ENCODE results near the gene STARD10.

STARD10 gene

GRCh38 chr11:72793425-72794367 lies at the start of gene STARD10:
TSS of gene STARD10 (minus strand) at chr11:72794047. CDS start at chr11:72781181, 12,866 bp downstream.
- peak within 1 kb of the TSS; percentile 96 for H3K4me3 Mint-ChIP-seq
- no peaks in the 10 kb centered on the region for H3K36me3 Mint-ChIP-seq (ENCODE audit: low read depth)
- H3K27me3 Mint-ChIP-seq (ENCODE audit: low read depth) = no peaks in the 10 kb centered on the region
- H3K27ac Mint-ChIP-seq = peak within 1 kb of the TSS; percentile 100
- peaks cover 21% of the 10 kb centered on the region for H3K4me1 Mint-ChIP-seq (ENCODE audit: low read depth)
- no peaks in the 10 kb centered on the region for H3K9me3 Mint-ChIP-seq

- no peaks in the 10 kb centered on the region for H3K27me3 Mint-ChIP-seq (ENCODE audit: low read depth)
- H3K4me1 Mint-ChIP-seq (ENCODE audit: low read depth) = peaks cover 8% of the 10 kb centered on the region
- H3K4me3 Mint-ChIP-seq = no peak overlapping the region
- peaks cover 51% of the 10 kb centered on the region for H3K36me3 Mint-ChIP-seq (ENCODE audit: low read depth)
- H3K9me3 Mint-ChIP-seq = no peaks in the 10 kb centered on the region
- H3K27ac Mint-ChIP-seq = no peak overlapping the region
These were observed 48.9 kb upstream of the STARD10 start for GRCh38 chr11:72842653-72843330.

GRCh38 chr11:72842126-72842525 lies 48.3 kb upstream of the STARD10 start:
- Mint-ChIP-seq H3K27ac (no peak overlapping the region), H3K27me3 (ENCODE audit: low read depth) (no peaks in the 10 kb centered on the region), H3K36me3 (ENCODE audit: low read depth) (peaks cover 51% of the 10 kb centered on the region), H3K9me3 (no peaks in the 10 kb centered on the region), H3K4me3 (no peak overlapping the region), H3K4me1 (ENCODE audit: low read depth) (peaks cover 8% of the 10 kb centered on the region)

GRCh38 chr11:72841397-72841796 lies 47.5 kb upstream of the STARD10 start:
- Mint-ChIP-seq H3K4me3 (no peak overlapping the region), H3K27ac (no peak overlapping the region), H3K4me1 (ENCODE audit: low read depth) (peaks cover 8% of the 10 kb centered on the region), H3K36me3 (ENCODE audit: low read depth) (peaks cover 50% of the 10 kb centered on the region), H3K9me3 (no peaks in the 10 kb centered on the region), H3K27me3 (ENCODE audit: low read depth) (no peaks in the 10 kb centered on the region)

GRCh38 chr11:72840780-72841179 lies 46.9 kb upstream of the STARD10 start:
- peaks cover 11% of the 10 kb centered on the region for H3K4me1 Mint-ChIP-seq (ENCODE audit: low read depth)
- no peak overlapping the region for H3K27ac Mint-ChIP-seq
- no peaks in the 10 kb centered on the region for H3K9me3 Mint-ChIP-seq
- H3K4me3 Mint-ChIP-seq = no peak overlapping the region
- H3K27me3 Mint-ChIP-seq (ENCODE audit: low read depth) = no peaks in the 10 kb centered on the region
- H3K36me3 Mint-ChIP-seq (ENCODE audit: low read depth) = peaks cover 52% of the 10 kb centered on the region

GRCh38 chr11:72838691-72839305 lies 45.0 kb upstream of the STARD10 start:
- Mint-ChIP-seq H3K4me3 (no peak overlapping the region), H3K27ac (no peak overlapping the region), H3K9me3 (no peaks in the 10 kb centered on the region), H3K36me3 (ENCODE audit: low read depth) (peaks cover 51% of the 10 kb centered on the region), H3K27me3 (ENCODE audit: low read depth) (no peaks in the 10 kb centered on the region), H3K4me1 (ENCODE audit: low read depth) (peaks cover 24% of the 10 kb centered on the region)

- no peaks in the 10 kb centered on the region for H3K27me3 Mint-ChIP-seq (ENCODE audit: low read depth)
These were observed 42.3 kb upstream of the STARD10 start for GRCh38 chr11:72836111-72836510.

GRCh38 chr11:72834905-72835304 lies 41.1 kb upstream of the STARD10 start:
- Mint-ChIP-seq H3K27me3 (ENCODE audit: low read depth) (no peaks in the 10 kb centered on the region), H3K4me3 (no peak overlapping the region), H3K9me3 (no peaks in the 10 kb centered on the region), H3K36me3 (ENCODE audit: low read depth) (peaks cover 41% of the 10 kb centered on the region), H3K4me1 (ENCODE audit: low read depth) (peaks cover 29% of the 10 kb centered on the region), H3K27ac (peak overlapping the region; percentile 72)

More at GRCh38 chr11:72836111-72836510, 42.3 kb upstream of the STARD10 start:
- no peaks in the 10 kb centered on the region for H3K9me3 Mint-ChIP-seq
- peaks cover 43% of the 10 kb centered on the region for H3K36me3 Mint-ChIP-seq (ENCODE audit: low read depth)
- H3K27ac Mint-ChIP-seq = peak overlapping the region; percentile 31
- no peak overlapping the region for H3K4me3 Mint-ChIP-seq
- peaks cover 29% of the 10 kb centered on the region for H3K4me1 Mint-ChIP-seq (ENCODE audit: low read depth)

GRCh38 chr11:72833811-72834493 lies 40.1 kb upstream of the STARD10 start:
- no peaks in the 10 kb centered on the region for H3K27me3 Mint-ChIP-seq (ENCODE audit: low read depth)
- H3K4me3 Mint-ChIP-seq = no peak overlapping the region
- H3K36me3 Mint-ChIP-seq (ENCODE audit: low read depth) = peaks cover 39% of the 10 kb centered on the region
- H3K9me3 Mint-ChIP-seq = no peaks in the 10 kb centered on the region
- H3K4me1 Mint-ChIP-seq (ENCODE audit: low read depth) = peaks cover 28% of the 10 kb centered on the region
- peak overlapping the region; percentile 45 for H3K27ac Mint-ChIP-seq

GRCh38 chr11:72833083-72833733 lies 39.4 kb upstream of the STARD10 start:
- H3K4me3 Mint-ChIP-seq = no peak overlapping the region
- H3K9me3 Mint-ChIP-seq = no peaks in the 10 kb centered on the region
- H3K27me3 Mint-ChIP-seq (ENCODE audit: low read depth) = no peaks in the 10 kb centered on the region
- H3K36me3 Mint-ChIP-seq (ENCODE audit: low read depth) = peaks cover 41% of the 10 kb centered on the region
- H3K27ac Mint-ChIP-seq = no peak overlapping the region
- H3K4me1 Mint-ChIP-seq (ENCODE audit: low read depth) = peaks cover 28% of the 10 kb centered on the region

- peaks cover 30% of the 10 kb centered on the region for H3K4me1 Mint-ChIP-seq (ENCODE audit: low read depth)
- peak overlapping the region; percentile 29 for H3K27ac Mint-ChIP-seq
- no peak overlapping the region for H3K4me3 Mint-ChIP-seq
- no peaks in the 10 kb centered on the region for H3K27me3 Mint-ChIP-seq (ENCODE audit: low read depth)
- peaks cover 39% of the 10 kb centered on the region for H3K36me3 Mint-ChIP-seq (ENCODE audit: low read depth)
- no peaks in the 10 kb centered on the region for H3K9me3 Mint-ChIP-seq
These were observed 38.6 kb upstream of the STARD10 start for GRCh38 chr11:72832301-72833082.

- H3K27ac Mint-ChIP-seq = peak overlapping the region; percentile 29
- H3K27me3 Mint-ChIP-seq (ENCODE audit: low read depth) = no peaks in the 10 kb centered on the region
- no peaks in the 10 kb centered on the region for H3K9me3 Mint-ChIP-seq
- H3K4me1 Mint-ChIP-seq (ENCODE audit: low read depth) = peaks cover 33% of the 10 kb centered on the region
- H3K36me3 Mint-ChIP-seq (ENCODE audit: low read depth) = peaks cover 39% of the 10 kb centered on the region
- H3K4me3 Mint-ChIP-seq = no peak overlapping the region
These were observed 37.9 kb upstream of the STARD10 start for GRCh38 chr11:72831521-72832300.

All from T-helper 1 cell treated with Interleukin-12 subunit alpha and Interleukin-12 subunit beta and Interleukin-4 antibody, amounts not matched to agents 30 μg/mL and 1 μg/mL, for 36 hours (primary cell).